AG09309 (cell line): ENCODE measurements around the gene LACC1.

Source experiments
- DNase-seq: peaks from one replicate; pipeline ENCODE4 v3.0.0-alpha.2; 2010; ENCODE audit warnings: low read depth
- H3K4me3 ChIP-seq: 2 replicates; pipeline ENCODE4 v1.5.1; 2011; ENCODE audit warnings: mild to moderate bottlenecking, low read depth, low read length, moderate library complexity; ENCODE audit not compliant: control insufficient read depth
- CTCF ChIP-seq: IDR thresholded peaks from 2 replicates; pipeline ENCODE4 v1.5.1; 2011; ENCODE audit warnings: mild to moderate bottlenecking, low read depth, low read length, inconsistent platforms; ENCODE audit not compliant: insufficient read depth, control insufficient read depth; ENCODE audit errors: missing control alignments

LACC1 gene

GRCh38 chr13:43915451-43915850 is 35.7 kb downstream of the LACC1 start:
- no peak for TF ChIP-seq CTCF

GRCh38 chr13:43916828-43917227 is 37.1 kb downstream of the LACC1 start:
- no peak overlapping the region for H3K4me3 ChIP-seq
- TF ChIP-seq CTCF: no peak
- no peak for DNase-seq

More at GRCh38 chr13:43915451-43915850, 35.7 kb downstream of the LACC1 start:
- H3K4me3 ChIP-seq: no peak overlapping the region
- no peak for DNase-seq

DNA sequence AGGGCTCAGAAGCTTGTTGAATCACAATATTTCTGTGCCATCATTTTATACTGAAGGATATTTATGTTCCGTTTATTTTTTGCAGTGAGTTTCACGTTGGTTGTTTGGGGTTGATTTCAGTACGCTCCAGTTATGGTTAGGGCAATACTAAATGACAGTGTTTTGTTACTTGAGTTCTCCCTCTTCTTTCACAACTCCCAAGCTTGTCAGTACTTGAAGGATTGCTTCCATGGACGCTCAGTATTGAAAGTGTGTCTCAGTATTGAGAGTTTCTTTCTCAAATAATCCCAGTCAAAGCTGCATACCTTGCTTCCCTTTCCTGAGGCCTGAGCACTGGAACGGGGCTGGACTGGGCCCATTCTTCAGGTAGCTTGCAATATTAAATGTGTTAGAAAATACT is 38.9 kb downstream of the LACC1 start:
- DNase-seq: no peak

DNA sequence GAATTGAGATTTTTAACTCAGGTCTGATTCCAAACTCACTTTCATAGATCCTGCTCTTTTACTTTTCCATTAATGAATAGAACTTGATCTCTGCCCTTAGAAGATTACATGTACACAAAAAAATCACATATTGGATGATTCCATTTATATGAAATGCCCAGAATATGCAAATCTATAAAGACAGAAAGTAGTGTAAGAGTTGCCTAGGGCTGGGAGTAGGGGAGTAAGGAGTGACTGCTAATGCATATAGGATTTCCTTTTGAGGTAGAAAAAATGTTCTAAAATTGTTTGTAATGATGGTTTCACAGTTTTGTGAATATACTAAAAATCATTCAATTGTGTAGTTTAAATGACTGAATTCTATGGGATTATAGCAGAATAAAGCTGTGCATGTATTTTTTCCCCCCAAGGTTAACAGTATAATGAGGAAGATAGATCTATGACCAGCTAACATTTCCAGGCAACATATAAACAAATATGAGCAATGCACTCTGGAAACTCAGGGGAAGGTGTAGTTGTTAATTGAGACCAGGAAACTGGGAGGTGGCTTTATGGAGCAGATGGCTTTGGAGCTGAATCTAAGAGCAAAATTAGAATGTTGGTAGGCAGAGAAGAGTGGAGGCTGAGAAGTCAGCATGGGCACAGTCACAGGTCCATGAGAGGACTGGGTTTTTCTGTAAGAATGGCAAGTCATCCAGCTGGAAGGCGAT is 41.4 kb downstream of the LACC1 start:
- H3K4me3 ChIP-seq: no peak overlapping the region
- no peak for TF ChIP-seq CTCF
- no peak for DNase-seq

More for the DNA sequence above, 38.9 kb downstream of the LACC1 start:
- H3K4me3 ChIP-seq: no peak overlapping the region
- TF ChIP-seq CTCF: no peak

GRCh38 chr13:43924549-43925245 is 45.0 kb downstream of the LACC1 start:
- no peak overlapping the region for H3K4me3 ChIP-seq
- no peak for DNase-seq
- no peak for TF ChIP-seq CTCF

GRCh38 chr13:43929947-43930346 is 50.2 kb downstream of the LACC1 start:
- no peak for DNase-seq
- no peak for TF ChIP-seq CTCF
- no peak overlapping the region for H3K4me3 ChIP-seq
